GM06990 (cell line): Measurements from ENCODE around the gene C1orf226.

Experiments
- DNase-seq: peaks from one replicate; pipeline ENCODE4 v3.0.0-alpha.2; 2011; ENCODE audit not compliant: insufficient read length; ENCODE audit errors: extremely low read depth
- H3K27me3 ChIP-seq: replicated peaks from 2 replicates; pipeline ENCODE4 v1.6.0; 2011; ENCODE audit warnings: low read length; ENCODE audit not compliant: control insufficient read depth, insufficient read depth
- H3K36me3 ChIP-seq: 2 replicates; pipeline ENCODE4 v1.5.1; 2011; ENCODE audit warnings: low read length; ENCODE audit not compliant: control insufficient read depth, insufficient read depth
- H3K4me3 ChIP-seq: replicated peaks from 2 replicates; pipeline ENCODE4 v1.5.1; 2011; ENCODE audit warnings: low read depth, mild to moderate bottlenecking, control low read depth, low read length
- TF ChIP-seq, protein P1 (sequence below): IDR thresholded peaks from 2 replicates; pipeline ENCODE4 v1.5.1; 2011; ENCODE audit warnings: low read length, control low read depth, mild to moderate bottlenecking, inconsistent platforms; ENCODE audit not compliant: insufficient read depth, poor library complexity, severe bottlenecking

The C1orf226 gene

DNA sequence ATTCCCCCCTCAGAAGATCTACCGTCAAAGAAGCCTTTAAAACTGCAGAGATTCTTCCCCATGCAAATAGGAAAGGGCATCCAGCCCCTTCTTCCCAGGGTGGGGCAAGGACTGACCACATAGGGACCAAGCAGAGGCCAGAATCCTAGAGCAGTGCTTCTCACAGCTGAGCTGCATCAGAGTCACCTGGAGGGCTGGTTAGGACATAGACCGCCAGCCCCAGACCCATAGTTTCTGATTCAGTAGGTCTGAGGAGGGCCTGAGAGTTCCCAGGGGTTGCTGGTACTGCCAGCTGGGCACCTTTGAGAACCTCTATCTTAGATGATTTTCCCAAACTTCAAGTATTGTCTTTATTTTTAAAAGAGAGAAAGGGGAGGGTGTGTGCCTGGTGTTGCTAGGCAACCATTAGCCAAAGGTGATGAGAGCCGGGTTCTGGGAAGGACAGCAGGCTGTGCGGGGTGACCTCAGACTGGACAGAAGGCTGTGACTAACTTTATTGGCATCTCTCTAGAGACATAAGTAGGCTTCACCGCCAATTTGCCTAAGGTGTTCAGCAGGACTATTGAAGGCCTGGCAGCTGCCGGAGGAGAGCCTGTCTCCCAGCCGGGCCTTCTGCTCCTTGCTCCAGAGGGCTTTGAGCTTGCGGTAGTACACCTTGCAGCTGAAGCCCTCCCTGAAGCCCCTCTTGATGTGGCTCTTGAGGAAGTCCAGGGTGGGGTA lies 7.8 kb upstream of the C1orf226 start:
- H3K27me3 ChIP-seq: no peaks in the 10 kb centered on the region; the same call in 1 of the 2 replicates
- H3K4me3 ChIP-seq: no peak overlapping the region
- no peaks in the 10 kb centered on the region for H3K36me3 ChIP-seq
- no peak for DNase-seq
- TF ChIP-seq, protein P1, sequence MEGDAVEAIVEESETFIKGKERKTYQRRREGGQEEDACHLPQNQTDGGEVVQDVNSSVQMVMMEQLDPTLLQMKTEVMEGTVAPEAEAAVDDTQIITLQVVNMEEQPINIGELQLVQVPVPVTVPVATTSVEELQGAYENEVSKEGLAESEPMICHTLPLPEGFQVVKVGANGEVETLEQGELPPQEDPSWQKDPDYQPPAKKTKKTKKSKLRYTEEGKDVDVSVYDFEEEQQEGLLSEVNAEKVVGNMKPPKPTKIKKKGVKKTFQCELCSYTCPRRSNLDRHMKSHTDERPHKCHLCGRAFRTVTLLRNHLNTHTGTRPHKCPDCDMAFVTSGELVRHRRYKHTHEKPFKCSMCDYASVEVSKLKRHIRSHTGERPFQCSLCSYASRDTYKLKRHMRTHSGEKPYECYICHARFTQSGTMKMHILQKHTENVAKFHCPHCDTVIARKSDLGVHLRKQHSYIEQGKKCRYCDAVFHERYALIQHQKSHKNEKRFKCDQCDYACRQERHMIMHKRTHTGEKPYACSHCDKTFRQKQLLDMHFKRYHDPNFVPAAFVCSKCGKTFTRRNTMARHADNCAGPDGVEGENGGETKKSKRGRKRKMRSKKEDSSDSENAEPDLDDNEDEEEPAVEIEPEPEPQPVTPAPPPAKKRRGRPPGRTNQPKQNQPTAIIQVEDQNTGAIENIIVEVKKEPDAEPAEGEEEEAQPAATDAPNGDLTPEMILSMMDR: no peak

DNA sequence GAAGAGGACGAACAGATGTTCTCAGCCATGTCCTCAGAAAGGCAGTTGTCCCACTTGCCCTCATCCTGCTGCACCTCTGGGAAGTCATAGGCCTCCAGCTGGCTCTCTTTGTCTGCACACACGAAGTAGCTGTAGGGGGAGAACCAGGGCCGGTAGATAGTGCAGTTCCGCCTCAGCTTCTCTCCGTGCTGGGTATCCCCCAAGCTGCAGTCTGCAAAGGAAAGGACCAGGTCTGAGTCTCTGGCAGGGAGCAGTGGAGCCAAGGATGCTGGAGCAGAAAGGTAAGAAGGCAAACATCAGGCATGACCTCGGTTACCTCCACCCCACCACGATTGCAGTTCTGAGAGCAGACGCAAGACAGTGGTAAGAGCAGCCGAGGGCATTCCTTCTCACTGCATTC lies 7.1 kb upstream of the C1orf226 start:
- H3K27me3 ChIP-seq: no peaks in the 10 kb centered on the region; the same call in 1 of the 2 replicates
- no peak overlapping the region for H3K4me3 ChIP-seq
- H3K36me3 ChIP-seq: no peaks in the 10 kb centered on the region
- no peak for DNase-seq
- TF ChIP-seq, protein P1: no peak

DNA sequence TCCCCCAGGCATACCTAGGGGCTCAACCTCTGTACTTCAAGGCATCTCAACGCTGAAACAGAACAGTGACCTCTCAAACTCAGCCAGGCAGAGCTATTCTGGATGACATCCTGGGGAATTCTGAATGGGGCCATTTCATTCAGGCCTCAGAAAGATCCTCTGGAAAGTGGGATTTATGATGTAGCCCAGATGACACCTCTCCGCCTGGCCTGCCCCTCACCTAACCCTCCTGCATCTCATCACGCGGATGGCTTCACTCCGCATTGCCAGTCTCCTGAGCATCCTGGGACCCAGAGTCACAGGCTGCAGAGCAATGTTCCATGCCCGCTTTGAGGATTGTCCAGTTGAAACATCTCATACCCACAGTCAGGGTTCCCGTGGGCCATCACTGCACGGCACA lies 6.1 kb upstream of the C1orf226 start:
- Histone ChIP-seq H3K36me3 (no peaks in the 10 kb centered on the region), H3K27me3 (no peaks in the 10 kb centered on the region; the same call in 1 of the 2 replicates), H3K4me3 (no peak overlapping the region)
- no peak for DNase-seq
- TF ChIP-seq, protein P1: no peak

DNA sequence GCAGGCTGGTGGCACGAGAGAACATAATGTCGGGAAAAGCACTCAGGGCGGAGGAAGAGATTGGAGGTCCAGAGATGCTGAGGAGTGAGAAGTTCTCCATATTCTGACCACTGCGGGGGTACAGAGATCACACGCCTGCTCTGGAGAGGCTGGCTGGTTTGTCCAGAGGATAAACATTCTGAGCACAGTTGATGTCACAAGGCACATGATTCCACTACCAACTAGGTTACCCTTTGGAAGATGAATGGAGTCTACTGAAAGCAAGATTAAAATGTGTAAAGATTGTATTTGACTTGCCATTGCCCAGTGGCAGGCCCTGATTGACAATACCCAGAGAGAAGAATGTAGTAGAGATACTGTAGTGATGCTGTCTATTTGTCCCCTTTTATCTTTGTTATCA lies 4.8 kb upstream of the C1orf226 start, which contains the start of gene SPATA46:
SPATA46 (minus strand) TSS at position 164 of the 400 bp plus-strand sequence; CDS start at position 100, 64 bp downstream.
- H3K27me3 ChIP-seq: no peaks in the 10 kb centered on the region; the same call in 1 of the 2 replicates
- no peak for DNase-seq
- H3K36me3 ChIP-seq: no peaks in the 10 kb centered on the region
- TF ChIP-seq, protein P1: no peak
- H3K4me3 ChIP-seq: no peak within 1 kb of the TSS

DNA sequence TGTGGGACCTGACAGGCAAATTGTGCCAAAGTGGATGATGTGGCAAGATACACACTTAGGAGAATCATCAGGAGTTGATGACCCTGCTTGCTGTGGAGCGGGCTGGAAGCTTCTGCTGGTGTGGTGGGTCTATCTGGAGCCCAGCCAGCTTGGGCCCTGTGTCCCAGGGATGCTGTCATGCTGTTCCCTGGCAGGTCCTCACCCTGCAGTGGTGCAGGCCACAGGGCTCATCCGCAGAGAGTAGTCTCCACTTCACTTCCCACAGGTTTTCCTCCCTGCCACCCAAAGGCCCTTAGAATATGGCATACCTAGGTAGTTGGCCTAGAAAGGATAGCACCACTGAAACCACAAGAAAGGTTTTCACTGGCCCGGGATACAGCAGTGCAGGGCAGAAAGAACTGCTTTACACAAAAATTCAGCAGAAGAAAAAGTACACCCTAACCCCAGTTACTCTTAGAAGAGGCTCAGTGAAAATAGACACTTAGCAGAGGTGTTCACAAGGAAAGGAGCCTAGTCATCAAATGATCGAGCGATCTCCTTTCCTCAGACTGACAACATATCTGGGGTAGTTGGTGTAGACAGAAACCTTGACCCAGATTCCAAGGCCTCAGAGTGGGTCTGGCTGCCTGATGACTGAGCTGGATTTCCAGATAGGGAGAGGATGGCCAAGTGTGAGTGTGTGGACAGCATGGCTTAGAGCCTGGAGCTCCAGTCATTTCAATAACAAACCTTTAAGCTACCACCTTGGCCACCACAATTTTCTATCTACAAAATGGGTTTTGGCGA lies 1.3 kb upstream of the C1orf226 start:
- Histone ChIP-seq H3K36me3 (no peaks in the 10 kb centered on the region), H3K4me3 (no peak overlapping the region), H3K27me3 (no peaks in the 10 kb centered on the region; the same call in none of the 2 replicates)
- TF ChIP-seq, protein P1: no peak
- DNase-seq: no peak
